Measurements from ENCODE around the gene NUMB. TPM values are rescaled to one million over a fixed set of nuclear protein-coding genes. Genes with fewer than 3 reads are reported as not detected.

Gene NUMB
- polyA plus RNA-seq, 1 donor from 2014 or later = 11.5 TPM

- Histone ChIP-seq H3K4me3 (ENCODE audit: low read length) (no peak overlapping the region), H3K36me3 (ENCODE audit: insufficient read depth, low read length) (no peaks in the 10 kb centered on the region), H3K9ac (ENCODE audit: low read length) (no peak overlapping the region), H3K27ac (ENCODE audit: low read length) (no peak overlapping the region), H3K9me2 (ENCODE audit: insufficient read depth, low read length) (no peaks in the 10 kb centered on the region), H3K4me2 (ENCODE audit: low read length) (no peak overlapping the region), H4K20me1 (ENCODE audit: insufficient read depth) (no peaks in the 10 kb centered on the region), H3K79me2 (replicated peaks; ENCODE audit: insufficient read depth, low read length) (no peaks in the 10 kb centered on the region), H3F3A (ENCODE audit: insufficient read depth, low read length, poor library complexity, severe bottlenecking) (no peaks in the 10 kb centered on the region), H2AFZ (ENCODE audit: low read depth, low read length) (no peak overlapping the region), H3K9me3 (ENCODE audit: low read length) (no peaks in the 10 kb centered on the region), H3K27me3 (ENCODE audit: insufficient read depth, low read depth, low read length) (no peaks in the 10 kb centered on the region)
- TF ChIP-seq EP300 (conservative IDR thresholded peaks at IDR 0.05; ENCODE audit: poor library complexity, severe bottlenecking) = no peak
- no peak for TF ChIP-seq EZH2 (IDR thresholded peaks at IDR 0.05; ENCODE audit: borderline replicate concordance, insufficient read depth, low read length, poor library complexity, severe bottlenecking)
- no peak for TF ChIP-seq MXI1 (conservative IDR thresholded peaks at IDR 0.05; ENCODE audit: poor library complexity, severe bottlenecking)
- no peak for TF ChIP-seq REST (IDR thresholded peaks at IDR 0.05; ENCODE audit: borderline replicate concordance)
- TF ChIP-seq TAF1 (IDR thresholded peaks at IDR 0.05; ENCODE audit: low read depth) = no peak
- no peak for TF ChIP-seq POLR2AphosphoS5 (IDR thresholded peaks at IDR 0.05)
- no peak for TF ChIP-seq RAD21 (conservative IDR thresholded peaks at IDR 0.05)
- no peak for TF ChIP-seq CTCF (IDR thresholded peaks at IDR 0.05; ENCODE audit: poor library complexity, severe bottlenecking)
- TF ChIP-seq SMC3 (conservative IDR thresholded peaks at IDR 0.05; ENCODE audit: poor library complexity) = no peak
Measured at GRCh38 chr14:73269729-73270531, 188.4 kb downstream of the NUMB start.

- Histone ChIP-seq H3K27ac (ENCODE audit: low read length) (no peak overlapping the region), H2AFZ (ENCODE audit: low read depth, low read length) (no peak overlapping the region), H3K9me3 (ENCODE audit: low read length) (no peaks in the 10 kb centered on the region), H3K4me3 (ENCODE audit: low read length) (no peak overlapping the region), H3K9ac (ENCODE audit: low read length) (no peak overlapping the region), H3K9me2 (ENCODE audit: insufficient read depth, low read length) (no peaks in the 10 kb centered on the region), H3K36me3 (ENCODE audit: insufficient read depth, low read length) (no peaks in the 10 kb centered on the region), H3F3A (ENCODE audit: insufficient read depth, low read length, poor library complexity, severe bottlenecking) (no peaks in the 10 kb centered on the region), H3K27me3 (ENCODE audit: insufficient read depth, low read depth, low read length) (no peaks in the 10 kb centered on the region), H3K4me2 (ENCODE audit: low read length) (no peak overlapping the region), H3K79me2 (replicated peaks; ENCODE audit: insufficient read depth, low read length) (no peaks in the 10 kb centered on the region), H4K20me1 (ENCODE audit: insufficient read depth) (no peaks in the 10 kb centered on the region)
- TF ChIP-seq RAD21 (conservative IDR thresholded peaks at IDR 0.05) (no peak), REST (IDR thresholded peaks at IDR 0.05; ENCODE audit: borderline replicate concordance) (no peak), TAF1 (IDR thresholded peaks at IDR 0.05; ENCODE audit: low read depth) (no peak), EZH2 (IDR thresholded peaks at IDR 0.05; ENCODE audit: borderline replicate concordance, insufficient read depth, low read length, poor library complexity, severe bottlenecking) (no peak), MXI1 (conservative IDR thresholded peaks at IDR 0.05; ENCODE audit: poor library complexity, severe bottlenecking) (no peak), EP300 (conservative IDR thresholded peaks at IDR 0.05; ENCODE audit: poor library complexity, severe bottlenecking) (no peak)
Measured at GRCh38 chr14:73267474-73267873, 190.9 kb downstream of the NUMB start.
